A673 (cell line): ENCODE results near the gene IGF2BP1. TPM values are rescaled to one million over a fixed set of nuclear protein-coding genes. Genes with fewer than 3 reads are reported as not detected.
"Not testable (repeated sequence)": the region's sequence is repeated elsewhere in the genome, so short reads cannot be mapped to it uniquely, and the experiment has no call there.

Experiments
- BruUV-seq: library from RNA; stranded (reverse); fragments of 400-500 nt; replicated peaks from 2 replicates; lab custom pipeline; 2021; lab: Mats Ljungman, UMichigan
- CTCF ChIA-PET: fragments of 300-600 bp; sonication (Branson Sonifier 250); formaldehyde crosslinking; loops from one replicate; lab custom pipeline; 2022; ENCODE audit warnings: antibody characterized with exemption; lab: Charles Lee
- POLR2A ChIA-PET: fragments of 300-600 bp; sonication (Branson Sonifier 250); formaldehyde crosslinking; loops from one replicate; lab custom pipeline; 2022; ENCODE audit warnings: antibody characterized with exemption; ENCODE audit not compliant: low non-redundant PET; lab: Charles Lee
- DNase-seq: peaks from one replicate; pipeline ENCODE4 v3.0.0-alpha.2; 2015; ENCODE audit warnings: low spot score
- H3K27ac ChIP-seq: fragments of 200-600 bp; sonication (generic); 2 replicates; pipeline ENCODE4 v1.5.1; 2016; ENCODE audit warnings: mixed run types, low read depth, mild to moderate bottlenecking, mixed read lengths, antibody characterized with exemption, low read length; ENCODE audit not compliant: poor library complexity, severe bottlenecking
- H3K27me3 ChIP-seq: fragments of 200-600 bp; sonication (generic); replicated peaks from 2 replicates; pipeline ENCODE4 v1.6.1; 2017; ENCODE audit warnings: mixed run types, low read depth, mild to moderate bottlenecking, mixed read lengths, antibody characterized with exemption, low read length; ENCODE audit not compliant: insufficient read depth, poor library complexity
- H3K36me3 ChIP-seq: fragments of 200-600 bp; sonication (generic); 2 replicates; pipeline ENCODE4 v1.6.1; 2016; ENCODE audit warnings: mixed run types, mild to moderate bottlenecking, mixed read lengths, antibody characterized with exemption, low read length; ENCODE audit not compliant: insufficient read depth, poor library complexity, severe bottlenecking
- H3K4me1 ChIP-seq: fragments of 200-600 bp; sonication (generic); 2 replicates; pipeline ENCODE4 v1.6.1; 2017; ENCODE audit warnings: mixed run types, mild to moderate bottlenecking, mixed read lengths, antibody characterized with exemption, low read length; ENCODE audit not compliant: insufficient read depth, poor library complexity, severe bottlenecking
- H3K4me3 ChIP-seq: fragments of 200-600 bp; sonication (generic); 2 replicates; pipeline ENCODE4 v1.5.1; 2016; ENCODE audit warnings: low read depth, mixed run types, mild to moderate bottlenecking, mixed read lengths, low read length; ENCODE audit not compliant: poor library complexity, severe bottlenecking
- H3K9me3 ChIP-seq: fragments of 200-600 bp; sonication (generic); 2 replicates; pipeline ENCODE4 v1.6.1; 2016; ENCODE audit warnings: mixed run types, low read depth, mild to moderate bottlenecking, mixed read lengths, antibody characterized with exemption, low read length; ENCODE audit not compliant: poor library complexity, severe bottlenecking
- CTCF ChIP-seq: fragments of 300-800, 200-600 bp; sonication (generic); conservative IDR thresholded peaks from 2 replicates; pipeline ENCODE4 v1.5.1; 2017; ENCODE audit warnings: low read depth, mild to moderate bottlenecking, antibody characterized with exemption, low read length, moderate library complexity, mixed read lengths
- EZH2 ChIP-seq: fragments of 200-600 bp; sonication (generic); IDR thresholded peaks from 2 replicates; pipeline ENCODE4 v1.6.1; 2017; ENCODE audit warnings: borderline replicate concordance, low read depth, mild to moderate bottlenecking, mixed read lengths, antibody characterized with exemption, low read length; ENCODE audit not compliant: poor library complexity, severe bottlenecking
- intact Hi-C: fragments of 100-400 bp; cut with micrococcal nuclease; formaldehyde crosslinking; loops from one replicate; pipeline ENCODE4 v1.10.0; 2022; ENCODE audit not compliant: unreplicated experiment
- total RNA-seq: library from RNA; stranded (reverse); gene quantifications from 2 replicates; pipeline ENCODE4 v1.2.3, GENCODE V29; 2021

IGF2BP1 gene
- total RNA-seq, 1 experiment from 2014 or later: 517 TPM

- DNase-seq: no peak
- TF ChIP-seq CTCF (no peak), EZH2 (no peak)
- POLR2A ChIA-PET: no interaction called here
- Histone ChIP-seq H3K9me3 (no peaks in the 10 kb centered on the region), H3K4me3 (no peak overlapping the region), H3K4me1 (peaks cover 21% of the 10 kb centered on the region), H3K36me3 (peaks cover 99% of the 10 kb centered on the region), H3K27ac (peak overlapping the region; percentile 64), H3K27me3 (no peaks in the 10 kb centered on the region)
- CTCF ChIA-PET: no interaction called here
- intact Hi-C loops: loop anchor here (10.0 kb wide), 2 partner anchors 224 to 364 kb away; partner anchors contain the start of gene TTLL6
- no TSS peak for BruUV-seq
These were observed 41.4 kb downstream of the IGF2BP1 start for GRCh38 chr17:49038544-49038943.

DNA sequence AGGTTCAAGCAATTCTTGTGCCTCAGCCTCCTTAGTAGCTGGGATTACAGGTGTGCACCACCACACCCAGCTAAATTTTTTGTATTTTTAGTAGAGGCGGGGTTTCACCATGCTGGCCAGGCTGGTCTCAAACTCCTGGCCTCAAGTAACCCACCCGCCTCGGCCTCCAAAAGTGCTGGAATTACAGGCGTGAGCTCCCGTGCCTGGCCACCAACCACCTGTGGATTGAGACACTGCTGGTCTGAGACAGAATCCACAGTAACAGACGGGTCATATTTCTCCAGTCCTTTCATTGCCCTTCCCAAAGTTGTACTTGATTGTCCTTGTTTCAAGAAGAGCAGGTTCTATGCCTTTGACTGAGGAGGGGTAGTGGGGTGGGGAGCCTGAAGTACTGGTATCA, 42.3 kb downstream of the IGF2BP1 start:
- BruUV-seq, POLR2A ChIA-PET, H3K9me3 ChIP-seq, H3K27ac ChIP-seq, H3K27me3 ChIP-seq, H3K4me3 ChIP-seq, DNase-seq: not testable (repeated sequence)
- Histone ChIP-seq H3K36me3 (peaks cover 99% of the 10 kb centered on the region), H3K4me1 (peaks cover 12% of the 10 kb centered on the region)
- intact Hi-C loops: loop anchor here (10.0 kb wide), 2 partner anchors 225 to 365 kb away; partner anchors contain the start of gene TTLL6
- CTCF ChIA-PET: interaction anchor here (0.6 kb wide), 1 partner anchor 139 kb away, joined by 3 read pairs; no protein-coding TSS in a partner anchor

- Histone ChIP-seq H3K4me3 (no peak overlapping the region), H3K4me1 (no peaks in the 10 kb centered on the region), H3K9me3 (no peaks in the 10 kb centered on the region), H3K27me3 (no peaks in the 10 kb centered on the region), H3K27ac (peak overlapping the region; percentile 44), H3K36me3 (peaks cover 99% of the 10 kb centered on the region)
- intact Hi-C loops: no loop called here
- BruUV-seq: no TSS peak
- TF ChIP-seq CTCF (no peak), EZH2 (no peak)
- DNase-seq: no peak
- CTCF ChIA-PET: no interaction called here
- POLR2A ChIA-PET: no interaction called here
These were observed 44.3 kb downstream of the IGF2BP1 start for GRCh38 chr17:49041527-49041926.

GRCh38 chr17:49045376-49045775, 48.2 kb downstream of the IGF2BP1 start:
- TF ChIP-seq CTCF (no peak), EZH2 (no peak)
- H3K9me3 ChIP-seq: no peaks in the 10 kb centered on the region
- H3K36me3 ChIP-seq: peaks cover 100% of the 10 kb centered on the region
- no peak for DNase-seq
- H3K27ac ChIP-seq: peak overlapping the region; percentile 5
- H3K4me3 ChIP-seq: no peak overlapping the region
- intact Hi-C loops: no loop called here
- BruUV-seq: no TSS peak
- no peaks in the 10 kb centered on the region for H3K4me1 ChIP-seq
- CTCF ChIA-PET: interaction anchor here (0.6 kb wide), 1 partner anchor 32 kb away, joined by 4 read pairs; no protein-coding TSS in a partner anchor
- POLR2A ChIA-PET: no interaction called here
- H3K27me3 ChIP-seq: no peaks in the 10 kb centered on the region
